ENCODE measurements around the gene BRD4. TPM values are rescaled to one million over a fixed set of nuclear protein-coding genes. Genes with fewer than 3 reads are reported as not detected.
A peak's percentile ranks its signal among the peaks of the same experiment; 100 is the strongest.

The BRD4 gene
- polyA plus RNA-seq, 2 of the 4 experiments (the other 2 are of a cell fraction) = 8.3 to 22.5 TPM

- 95% methylated on average over 2 of the region's 2 CpGs for WGBS (ENCODE audit: missing lambda C conversion rate)
- TF ChIP-seq ZSCAN20 (CRISPR knock-in tag; IDR thresholded peaks at IDR 0.05) (no peak), RCOR1 (IDR thresholded peaks at IDR 0.05; ENCODE audit: low read depth, low read length) (no peak), HOXB13 (CRISPR knock-in tag; IDR thresholded peaks at IDR 0.05; ENCODE audit: low read depth) (no peak), EP300 (IDR thresholded peaks at IDR 0.05) (no peak), TP53 (CRISPR knock-in tag; IDR thresholded peaks at IDR 0.05) (no peak), FOSL2 (IDR thresholded peaks at IDR 0.05) (no peak), FOSL2 (CRISPR knock-in tag; IDR thresholded peaks at IDR 0.05) (no peak), BCL3 (IDR thresholded peaks at IDR 0.05) (no peak)
- H3K27ac ChIP-seq = no peak overlapping the region
- ChIA-PET CTCF (no interaction called here), POLR2A (no interaction called here)
- H3K4me3 ChIP-seq = no peak overlapping the region
- no peak overlapping the region for H3K4me2 ChIP-seq
- no peak for ATAC-seq
- peaks cover 36% of the 10 kb centered on the region for H3K4me1 ChIP-seq
- H3K9me3 ChIP-seq = no peaks in the 10 kb centered on the region
- no peak for FAIRE-seq
- DNase-seq (ENCODE audit: low read depth in 1 of 2, low spot score in 1 of 2) = no peak
These were observed 25.2 kb downstream of the BRD4 start for GRCh38 chr19:15307169-15307568.

GRCh38 chr19:15305582-15306334, 26.6 kb downstream of the BRD4 start:
- 95% methylated on average over 3 of the region's 3 CpGs for WGBS (ENCODE audit: missing lambda C conversion rate)
- no peak overlapping the region for H3K4me2 ChIP-seq
- DNase-seq (ENCODE audit: low read depth in 1 of 2, low spot score in 1 of 2) (no peak), FAIRE-seq (no peak), ATAC-seq (no peak)
- peaks cover 51% of the 10 kb centered on the region for H3K4me1 ChIP-seq
- POLR2A ChIA-PET = no interaction called here
- H3K9me3 ChIP-seq = no peaks in the 10 kb centered on the region
- H3K4me3 ChIP-seq = no peak overlapping the region
- H3K27ac ChIP-seq = peak overlapping the region; percentile 43 to 88; a peak in 2 of 6 replicates
- CTCF ChIA-PET = no interaction called here
- no peak for TF ChIP-seq MAX (IDR thresholded peaks at IDR 0.05)

GRCh38 chr19:15304140-15304705, 28.1 kb downstream of the BRD4 start:
- ATAC-seq (peak; percentile 63 to 74; a peak in 5 of 6 replicates), DNase-seq (ENCODE audit: low read depth in 1 of 2, low spot score in 1 of 2) (peak in 1 of 2 experiments; percentile 56), FAIRE-seq (no peak)
- 34% methylated on average over 10 of the region's 10 CpGs for WGBS (ENCODE audit: missing lambda C conversion rate)
- H3K4me2 ChIP-seq = peak overlapping the region; percentile 70
- H3K4me3 ChIP-seq = no peak overlapping the region; the same call in 2 of the 3 replicates
- peak overlapping the region; percentile 81 to 88 for H3K27ac ChIP-seq
- no peaks in the 10 kb centered on the region for H3K9me3 ChIP-seq
- ChIA-PET POLR2A (interaction anchor here (1.6 kb wide), 1 partner anchor 75 kb away, joined by 3 read pairs; the partner anchor contains the start of gene AKAP8), CTCF (no interaction called here)
- TF ChIP-seq EP300 (IDR thresholded peaks at IDR 0.05) (peak in 1 of 2 experiments; percentile 52; a peak in 1 of 5 replicates), RARB (CRISPR knock-in tag; IDR thresholded peaks at IDR 0.05) (no peak)
- H3K4me1 ChIP-seq = peaks cover 61% of the 10 kb centered on the region

GRCh38 chr19:15303105-15303780, 29.1 kb downstream of the BRD4 start:
- CTCF ChIA-PET = interaction anchor here (0.6 to 1.2 kb wide), 3 partner anchors 82 to 278 kb away, joined by 3 to 5 read pairs (median 4); no protein-coding TSS in a partner anchor
- POLR2A ChIA-PET = interaction anchor here (1.6 kb wide), 1 partner anchor 76 kb away, joined by 3 read pairs; the partner anchor contains the start of gene AKAP8
- FAIRE-seq (no peak), ATAC-seq (peak; percentile 30 to 37; a peak in 4 of 6 replicates), DNase-seq (ENCODE audit: low read depth in 1 of 2, low spot score in 1 of 2) (no peak)
- H3K4me1 ChIP-seq = peaks cover 71% of the 10 kb centered on the region
- H3K4me3 ChIP-seq = no peak overlapping the region; the same call in 2 of the 3 replicates
- 32% methylated on average over 7 of the region's 7 CpGs for WGBS (ENCODE audit: missing lambda C conversion rate)
- peak overlapping the region; percentile 70 for H3K4me2 ChIP-seq
- H3K27ac ChIP-seq = peak overlapping the region; percentile 81 to 88
- no peak for TF ChIP-seq ZFP36 (IDR thresholded peaks at IDR 0.05; ENCODE audit: borderline replicate concordance, partially characterized antibody)
- H3K9me3 ChIP-seq = no peaks in the 10 kb centered on the region

All from A549 (cell line).